HG02870 (cell line): ENCODE measurements around the gene FOXO3.
"Not testable (repeated sequence)": the region's sequence is repeated elsewhere in the genome, so short reads cannot be mapped to it uniquely, and the experiment has no call there.

Source experiments
- ATAC-seq: cut with Tn5 transposase; IDR thresholded peaks from one replicate; pipeline ENCODE4 v1.9.1; 2021; ENCODE audit warnings: mild to moderate bottlenecking, moderate library complexity; ENCODE audit not compliant: unreplicated experiment

The FOXO3 gene

GRCh38 chr6:108560463-108561308, at the start of gene FOXO3:
TSS of gene FOXO3 (plus strand) at chr6:108560917. CDS start at chr6:108561209, 292 bp downstream.
- ATAC-seq, result no peak

- ATAC-seq, result no peak
Measured at GRCh38 chr6:108518714-108519576, 41.8 kb upstream of the FOXO3 start.

- ATAC-seq, result no peak
Measured at GRCh38 chr6:108521616-108522107, 39.1 kb upstream of the FOXO3 start.

GRCh38 chr6:108523697-108524096, 37.0 kb upstream of the FOXO3 start:
- ATAC-seq, result no peak

GRCh38 chr6:108524528-108525248, 36.0 kb upstream of the FOXO3 start:
- ATAC-seq, result no peak

- no peak for ATAC-seq
Measured at GRCh38 chr6:108526739-108527174, 34.0 kb upstream of the FOXO3 start.

GRCh38 chr6:108528878-108529277, 31.8 kb upstream of the FOXO3 start:
- ATAC-seq, result no peak

GRCh38 chr6:108531332-108531731, 29.4 kb upstream of the FOXO3 start:
- ATAC-seq, result no peak

- ATAC-seq, result no peak
Measured at GRCh38 chr6:108535114-108535742, 25.5 kb upstream of the FOXO3 start.

GRCh38 chr6:108535920-108536535, 24.7 kb upstream of the FOXO3 start:
- ATAC-seq, result not testable (repeated sequence)

- ATAC-seq, result no peak
Measured at GRCh38 chr6:108541843-108542759, 18.6 kb upstream of the FOXO3 start.

GRCh38 chr6:108543175-108543940, 17.4 kb upstream of the FOXO3 start:
- ATAC-seq, result no peak

- no peak for ATAC-seq
Measured at GRCh38 chr6:108544606-108545005, 16.1 kb upstream of the FOXO3 start.

GRCh38 chr6:108546079-108547049, 14.4 kb upstream of the FOXO3 start:
- ATAC-seq, result no peak

GRCh38 chr6:108549241-108549640, 11.5 kb upstream of the FOXO3 start:
- no peak for ATAC-seq

- no peak for ATAC-seq
Measured at GRCh38 chr6:108549741-108550140, 11.0 kb upstream of the FOXO3 start.

GRCh38 chr6:108550256-108550655, 10.5 kb upstream of the FOXO3 start:
- ATAC-seq, result no peak
